ENCODE data around the gene USO1.
"Not testable (repeated sequence)": the region's sequence is repeated elsewhere in the genome, so short reads cannot be mapped to it uniquely, and the experiment has no call there.

Gene USO1

GRCh38 chr4:75724066-75724866 lies at the start of gene USO1:
TSS of gene USO1 (plus strand) at chr4:75724577. CDS start at chr4:75724820, 243 bp downstream.
- DNase-seq (ENCODE audit: low spot score): peak; percentile 100

GRCh38 chr4:75675004-75675531 lies 49.3 kb upstream of the USO1 start:
- no peak for DNase-seq (ENCODE audit: low spot score)

DNA sequence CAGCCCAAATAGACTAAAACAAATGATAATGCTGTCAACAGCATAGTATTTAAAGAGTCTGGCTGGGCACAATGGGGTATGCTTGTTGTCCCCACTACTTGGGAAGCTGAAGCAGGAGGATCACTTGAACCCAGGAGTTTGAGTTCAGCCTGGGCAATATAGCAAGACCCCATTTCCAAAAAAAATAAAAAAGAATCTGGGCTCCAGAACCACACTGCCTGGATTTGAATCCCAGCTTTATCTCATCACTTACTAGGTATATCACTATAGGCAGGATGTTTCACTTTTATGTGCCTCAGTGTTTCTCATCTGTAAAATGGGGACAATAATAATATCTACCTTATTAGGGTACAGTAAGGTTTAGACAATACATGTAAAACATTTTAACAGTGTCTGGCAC lies 45.9 kb upstream of the USO1 start:
- no peak for DNase-seq (ENCODE audit: low spot score)

GRCh38 chr4:75678965-75679364 lies 45.4 kb upstream of the USO1 start:
- no peak for DNase-seq (ENCODE audit: low spot score)

GRCh38 chr4:75679876-75680575 lies 44.4 kb upstream of the USO1 start:
- DNase-seq (ENCODE audit: low spot score): no peak

DNA sequence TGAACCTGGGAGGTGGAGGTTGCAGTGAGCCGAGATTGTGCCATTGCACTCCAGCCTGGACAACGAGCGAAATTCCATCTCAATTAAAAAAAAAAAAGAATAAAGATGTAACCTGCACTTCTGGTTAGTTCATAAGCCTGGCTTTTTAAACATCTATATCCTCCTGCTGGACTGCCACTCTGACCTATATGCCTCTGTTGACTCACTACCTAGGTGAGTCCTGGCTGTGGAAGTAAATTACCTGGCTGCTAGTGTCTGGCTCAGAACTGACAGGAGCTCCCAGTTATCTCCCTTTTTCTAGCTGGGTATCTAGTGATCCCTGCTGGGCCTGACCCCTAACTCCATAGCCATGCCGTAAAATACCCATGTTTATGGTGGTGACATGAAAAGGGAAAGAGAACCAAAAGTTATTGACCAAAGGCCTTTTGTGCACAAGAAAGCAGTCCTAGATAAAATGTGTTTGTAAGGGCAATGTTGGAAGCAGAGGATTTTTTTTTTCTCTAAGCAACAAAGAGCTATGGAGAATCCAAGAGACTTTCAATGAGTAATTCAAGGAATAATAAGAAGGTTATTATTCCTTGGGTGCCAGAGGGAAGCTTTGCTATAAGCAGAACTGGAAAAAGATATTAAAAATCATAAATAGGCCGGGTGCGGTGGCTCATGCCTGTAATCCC lies 40.8 kb upstream of the USO1 start:
- no peak for DNase-seq (ENCODE audit: low spot score)

GRCh38 chr4:75685546-75686189 lies 38.7 kb upstream of the USO1 start:
- no peak for DNase-seq (ENCODE audit: low spot score)

DNA sequence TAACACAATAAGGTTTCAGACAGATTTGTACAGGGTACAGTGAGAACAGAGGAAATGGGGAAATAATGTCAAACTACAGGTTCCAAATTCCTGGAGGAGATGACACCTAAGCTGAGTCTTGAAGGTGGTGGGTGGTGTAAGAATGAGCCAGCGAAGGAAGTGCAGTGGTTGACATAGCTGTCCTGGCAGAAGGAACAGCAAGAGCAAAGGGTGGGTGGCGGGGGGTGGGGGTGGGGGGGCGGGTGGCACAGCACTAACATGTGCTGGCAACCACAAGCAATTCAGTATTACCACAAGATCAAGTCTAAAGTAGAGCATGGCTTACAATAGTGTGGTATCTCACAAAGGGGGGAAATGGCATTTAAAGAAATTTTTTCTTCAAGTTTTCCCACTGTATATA lies 38.0 kb upstream of the USO1 start:
- peak; percentile 51 for DNase-seq (ENCODE audit: low spot score)

DNA sequence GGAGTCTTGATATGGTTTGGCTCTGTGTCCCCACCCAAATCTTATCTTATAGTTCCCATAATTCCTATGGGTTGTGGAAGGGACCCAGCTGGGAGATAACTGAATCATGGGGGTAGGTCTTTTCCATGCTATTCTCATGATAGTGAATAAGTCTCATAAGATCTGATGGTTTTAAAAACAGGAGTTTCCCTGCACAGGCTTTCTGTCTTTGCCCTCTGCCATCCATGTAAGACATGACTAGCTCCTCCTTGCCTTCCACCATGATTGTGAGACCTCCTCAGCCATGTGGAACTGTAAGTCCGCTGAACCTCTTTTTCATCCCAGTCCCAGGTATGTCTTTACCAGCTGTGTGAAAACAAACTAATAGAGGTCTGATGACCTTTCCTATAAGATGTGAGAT lies 37.3 kb upstream of the USO1 start:
- DNase-seq (ENCODE audit: low spot score): not testable (repeated sequence)

DNA sequence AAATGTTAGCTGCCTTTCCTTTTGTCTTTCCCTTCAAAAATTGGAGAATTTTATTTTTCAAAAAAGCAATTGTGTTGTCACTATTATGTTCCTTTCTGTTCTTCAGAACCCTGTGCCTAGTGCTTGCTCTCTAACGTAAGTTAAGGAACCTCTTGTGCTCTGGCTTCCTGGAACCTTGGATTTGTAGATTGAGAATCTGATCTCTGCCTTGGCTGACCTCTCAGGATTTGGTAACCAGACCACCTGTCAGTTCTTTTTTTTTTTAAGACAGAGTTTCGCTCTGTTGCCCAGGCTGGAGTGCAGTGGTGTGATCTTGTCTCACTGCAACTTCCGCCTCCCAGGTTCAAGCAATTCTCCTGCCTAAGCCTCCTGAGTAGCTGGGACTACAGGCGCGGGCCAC lies 32.3 kb upstream of the USO1 start:
- not testable (repeated sequence) for DNase-seq (ENCODE audit: low spot score)

- peak; percentile 50 for DNase-seq (ENCODE audit: low spot score)
Observed at GRCh38 chr4:75696071-75696470, 28.3 kb upstream of the USO1 start.

- DNase-seq (ENCODE audit: low spot score): no peak
Observed at GRCh38 chr4:75696581-75696980, 27.8 kb upstream of the USO1 start.

- peak; percentile 46 for DNase-seq (ENCODE audit: low spot score)
Observed at GRCh38 chr4:75698162-75698962, 26.0 kb upstream of the USO1 start.

GRCh38 chr4:75698963-75699228 lies 25.5 kb upstream of the USO1 start:
- no peak for DNase-seq (ENCODE audit: low spot score)

DNA sequence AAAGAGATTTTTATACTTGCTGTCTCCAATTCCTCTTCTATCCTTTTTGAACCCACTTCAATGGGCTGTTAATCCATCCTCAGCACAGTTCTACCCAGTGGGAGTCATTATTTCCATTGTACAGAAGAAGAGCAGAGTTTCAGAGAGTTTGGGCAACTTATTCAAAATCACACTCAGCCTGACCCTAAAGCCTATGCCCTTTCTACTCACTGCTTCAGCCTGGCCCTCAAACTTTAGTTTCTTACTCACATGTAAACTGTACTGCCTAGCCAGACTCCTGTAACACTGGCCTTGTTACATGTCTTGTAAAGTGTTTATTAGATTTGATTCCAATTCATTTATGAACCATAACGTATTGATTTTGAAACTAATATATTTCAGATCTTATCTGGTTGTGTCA lies 25.1 kb upstream of the USO1 start:
- no peak for DNase-seq (ENCODE audit: low spot score)

DNA sequence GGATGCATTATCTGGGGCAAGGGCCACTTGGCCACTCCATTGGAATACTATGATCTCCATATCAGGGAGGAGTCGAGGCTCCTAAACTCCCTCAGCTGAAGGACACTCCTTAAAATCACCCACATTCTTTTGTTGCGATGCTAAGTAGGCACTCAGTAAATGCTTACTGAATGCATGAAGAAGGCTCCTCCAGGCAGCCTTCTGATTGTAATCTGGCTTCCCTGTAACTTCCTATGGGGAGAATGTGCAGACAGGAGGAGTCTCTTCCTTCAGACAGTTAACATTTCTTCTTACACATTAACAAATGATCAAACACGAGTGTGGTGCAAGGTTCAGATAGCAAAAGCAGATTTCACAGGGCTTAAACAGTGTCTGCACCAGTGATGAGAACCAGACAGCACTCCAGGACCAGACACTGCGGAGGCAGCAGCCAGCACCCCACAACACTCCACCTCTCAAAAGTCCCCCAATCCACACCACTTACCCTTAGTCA lies 21.4 kb upstream of the USO1 start:
- no peak for DNase-seq (ENCODE audit: low spot score)

DNA sequence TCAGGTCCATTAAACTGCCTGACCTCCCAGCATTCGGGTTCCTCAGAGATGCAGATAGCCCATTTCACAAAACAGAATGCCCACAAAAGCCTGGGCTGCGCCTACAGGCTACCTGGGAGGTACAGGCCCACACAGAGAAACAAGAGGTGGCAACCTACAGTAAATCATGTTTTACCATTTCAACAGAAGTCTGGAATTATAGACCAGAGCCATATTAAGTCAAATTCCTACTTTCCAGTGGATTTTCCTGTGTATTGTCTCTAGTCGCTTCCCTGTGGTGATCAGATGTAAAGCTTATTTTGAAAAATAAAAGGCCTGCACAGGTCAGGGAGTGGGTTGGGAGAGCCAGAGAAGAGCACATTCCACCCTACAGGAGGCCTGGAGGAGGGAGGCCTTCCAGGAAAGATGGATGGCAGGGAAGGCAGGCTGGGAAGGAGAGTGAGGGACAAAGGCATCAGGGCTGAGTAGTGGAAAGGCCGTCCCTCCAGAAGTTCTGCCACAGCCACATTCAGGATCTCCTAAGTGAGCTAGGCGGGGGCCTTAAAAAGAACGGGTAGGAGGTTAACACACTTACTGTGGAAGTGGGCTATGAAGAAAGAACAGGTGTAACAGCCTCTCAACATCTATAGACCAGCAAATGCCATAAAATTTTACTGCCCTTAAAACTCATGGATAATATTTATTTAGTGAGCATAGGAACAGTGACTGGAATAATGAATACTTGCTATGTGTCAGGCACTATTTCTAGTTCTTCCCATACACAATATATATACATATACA lies 19.0 kb upstream of the USO1 start:
- no peak for DNase-seq (ENCODE audit: low spot score)

DNA sequence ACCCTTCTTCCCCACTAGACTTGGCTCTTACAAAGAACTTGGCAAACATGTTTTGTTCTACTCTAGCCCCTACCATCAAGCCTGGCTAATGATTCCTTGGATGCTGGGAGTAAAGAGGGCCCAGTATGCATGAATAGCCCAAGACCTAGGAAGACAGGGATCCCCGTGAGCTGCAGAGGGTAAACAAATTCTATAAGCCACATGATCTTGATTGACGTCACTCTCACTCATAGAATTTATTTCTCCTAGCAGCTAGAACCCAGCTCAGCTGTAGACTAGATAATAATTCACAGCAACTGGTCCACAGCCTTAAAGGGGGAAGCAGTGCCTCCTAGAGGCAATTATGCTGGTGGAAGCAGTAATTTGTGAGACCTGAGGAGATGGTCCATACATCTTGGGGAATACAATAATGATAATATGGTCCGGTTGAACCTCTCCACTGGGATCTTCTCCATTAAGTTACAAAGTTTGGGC lies 16.1 kb upstream of the USO1 start:
- DNase-seq (ENCODE audit: low spot score): peak; percentile 69

- DNase-seq (ENCODE audit: low spot score): no peak
Observed at GRCh38 chr4:75710246-75710645, 14.1 kb upstream of the USO1 start.

DNA sequence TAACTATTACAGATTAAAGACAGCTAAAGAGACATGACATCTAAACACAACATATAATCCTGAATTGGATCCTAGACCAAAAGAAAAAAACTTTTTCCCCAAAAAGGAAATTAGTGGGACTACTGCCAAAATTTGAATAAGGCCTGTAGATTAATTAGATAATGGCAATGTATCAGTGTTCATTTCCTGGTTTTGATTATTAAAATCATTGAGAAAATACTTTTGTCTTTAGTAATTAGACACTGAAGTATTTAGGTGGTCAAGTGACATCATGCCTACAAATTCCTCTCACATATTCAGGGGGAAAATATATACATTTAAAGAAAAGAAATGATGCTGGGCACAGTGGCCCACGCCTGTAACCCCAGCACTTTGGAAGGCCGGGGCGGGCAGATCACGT lies 10.4 kb upstream of the USO1 start:
- no peak for DNase-seq (ENCODE audit: low spot score)

DNA sequence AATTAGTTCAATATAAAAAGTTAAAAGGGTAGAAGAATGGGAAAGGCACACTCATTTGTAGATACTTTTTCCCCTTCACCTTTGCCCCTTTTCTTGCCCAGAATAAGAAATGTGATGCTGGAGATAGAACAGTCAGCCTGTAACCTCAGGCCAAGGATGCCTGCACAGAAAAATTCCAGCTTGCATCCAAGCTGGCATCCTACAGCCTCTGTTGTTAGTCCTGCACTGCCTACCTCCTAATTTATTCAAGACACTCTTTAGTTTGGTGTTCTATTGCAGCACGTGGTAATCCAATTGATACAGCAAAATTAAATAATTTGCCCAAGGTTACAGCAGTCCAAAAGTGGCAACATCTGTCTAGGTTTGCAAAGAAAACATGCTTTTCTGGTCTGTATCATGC lies 9.7 kb upstream of the USO1 start:
- no peak for DNase-seq (ENCODE audit: low spot score)

Measured in CD4-positive, alpha-beta T cell treated with Interleukin-2 at 100 ng/mL for 4 hours (primary cell).